ENCODE measurements around the gene HHIP. TPM values are rescaled to one million over a fixed set of nuclear protein-coding genes. Genes with fewer than 3 reads are reported as not detected.
"Not testable (repeated sequence)": the region's sequence is repeated elsewhere in the genome, so short reads cannot be mapped to it uniquely, and the experiment has no call there.

HHIP gene
- total RNA-seq, 1 donor from 2014 or later, result not detected

- Mint-ChIP-seq H3K4me3 (no peak overlapping the region), H3K27me3 (ENCODE audit: insufficient read depth, low read depth) (no peaks in the 10 kb centered on the region), H3K27ac (no peak overlapping the region), H3K9me3 (peaks cover 7% of the 10 kb centered on the region), H3K4me1 (no peaks in the 10 kb centered on the region), H3K36me3 (no peaks in the 10 kb centered on the region)
- Histone ChIP-seq H3F3A (ENCODE audit: low read depth) (no peaks in the 10 kb centered on the region), H3K9ac (no peak overlapping the region), H3K79me2 (ENCODE audit: low read depth) (no peaks in the 10 kb centered on the region), H3K9me3 (ENCODE audit: low read depth) (no peaks in the 10 kb centered on the region), H3K4me3 (no peak overlapping the region), H3K36me3 (no peaks in the 10 kb centered on the region), H3K4me2 (no peak overlapping the region), H3K27ac (no peak overlapping the region), H2AFZ (replicated peaks) (no peak overlapping the region), H3K27me3 (no peaks in the 10 kb centered on the region), H3K4me1 (no peaks in the 10 kb centered on the region), H4K20me1 (ENCODE audit: low read depth) (no peaks in the 10 kb centered on the region)
- TF ChIP-seq EZH2phosphoT487 (IDR thresholded peaks at IDR 0.05) (no peak), CTCF (IDR thresholded peaks at IDR 0.05) (peak; percentile 61)
- DNase-seq (ENCODE audit: low spot score), result peak; percentile 31
Measured at GRCh38 chr4:144754562-144755410, 108.8 kb downstream of the HHIP start.

- Mint-ChIP-seq H3K9me3 (peaks cover 7% of the 10 kb centered on the region), H3K36me3 (no peaks in the 10 kb centered on the region), H3K27me3 (ENCODE audit: insufficient read depth, low read depth) (peaks cover 3% of the 10 kb centered on the region), H3K27ac (no peak overlapping the region), H3K4me3 (no peak overlapping the region), H3K4me1 (no peaks in the 10 kb centered on the region)
- Histone ChIP-seq H3K9me3 (ENCODE audit: low read depth) (no peaks in the 10 kb centered on the region), H3K27me3 (no peaks in the 10 kb centered on the region), H3K27ac (no peak overlapping the region), H2AFZ (replicated peaks) (no peak overlapping the region), H3K79me2 (ENCODE audit: low read depth) (no peaks in the 10 kb centered on the region), H3K4me3 (no peak overlapping the region), H3K36me3 (no peaks in the 10 kb centered on the region), H3K4me1 (no peaks in the 10 kb centered on the region), H3K4me2 (no peak overlapping the region), H4K20me1 (ENCODE audit: low read depth) (no peaks in the 10 kb centered on the region), H3F3A (ENCODE audit: low read depth) (no peaks in the 10 kb centered on the region), H3K9ac (no peak overlapping the region)
- TF ChIP-seq CTCF (IDR thresholded peaks at IDR 0.05), result no peak
- no peak for TF ChIP-seq EZH2phosphoT487 (IDR thresholded peaks at IDR 0.05)
- TF ChIP-seq EZH2 (IDR thresholded peaks at IDR 0.05), result no peak
- no peak for DNase-seq (ENCODE audit: low spot score)
Measured at GRCh38 chr4:144757969-144758368, 112.0 kb downstream of the HHIP start.

DNA sequence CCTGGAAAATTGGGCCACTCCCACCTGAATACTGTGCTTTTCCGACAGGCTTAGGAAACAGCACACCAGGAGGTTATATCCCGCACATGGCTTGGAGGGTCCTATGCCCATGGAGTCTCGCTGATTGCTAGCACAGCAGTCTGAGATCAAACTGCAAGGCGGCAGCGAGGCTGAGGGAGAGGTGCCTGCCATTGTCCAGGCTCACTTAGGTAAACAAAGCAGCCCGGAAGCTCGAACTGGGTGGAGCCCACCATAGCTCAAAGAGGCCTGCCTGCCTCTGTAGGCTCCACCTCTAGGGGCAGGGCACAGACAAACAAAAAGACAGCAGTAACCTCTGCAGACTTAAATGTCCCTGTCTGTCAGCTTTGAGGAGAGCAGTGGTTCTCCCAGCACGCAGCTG is 122.9 kb downstream of the HHIP start:
- H3K4me3 Mint-ChIP-seq; H3K4me2 ChIP-seq; H2AFZ ChIP-seq (replicated peaks); H3K9me3 Mint-ChIP-seq; H3K9ac ChIP-seq; H3K36me3 ChIP-seq; H3K4me1 Mint-ChIP-seq; H3K27ac ChIP-seq; H4K20me1 ChIP-seq (ENCODE audit: low read depth); H3K27ac Mint-ChIP-seq; H3K27me3 Mint-ChIP-seq (ENCODE audit: insufficient read depth, low read depth); H3K9me3 ChIP-seq (ENCODE audit: low read depth); H3K4me3 ChIP-seq; H3F3A ChIP-seq (ENCODE audit: low read depth); H3K4me1 ChIP-seq; H3K79me2 ChIP-seq (ENCODE audit: low read depth); H3K27me3 ChIP-seq; H3K36me3 Mint-ChIP-seq: not testable (repeated sequence)
- peak; percentile 23 for DNase-seq (ENCODE audit: low spot score)

- Histone ChIP-seq H3K9ac (no peak overlapping the region), H3F3A (ENCODE audit: low read depth) (no peaks in the 10 kb centered on the region), H3K36me3 (no peaks in the 10 kb centered on the region), H3K9me3 (ENCODE audit: low read depth) (no peaks in the 10 kb centered on the region), H3K27me3 (no peaks in the 10 kb centered on the region), H3K79me2 (ENCODE audit: low read depth) (no peaks in the 10 kb centered on the region), H3K27ac (no peak overlapping the region), H4K20me1 (ENCODE audit: low read depth) (no peaks in the 10 kb centered on the region), H2AFZ (replicated peaks) (no peak overlapping the region), H3K4me1 (no peaks in the 10 kb centered on the region), H3K4me3 (no peak overlapping the region), H3K4me2 (no peak overlapping the region)
- H3K36me3 Mint-ChIP-seq, result no peaks in the 10 kb centered on the region
- H3K9me3 Mint-ChIP-seq, result no peaks in the 10 kb centered on the region
- no peaks in the 10 kb centered on the region for H3K4me1 Mint-ChIP-seq
- no peak overlapping the region for H3K27ac Mint-ChIP-seq
- H3K27me3 Mint-ChIP-seq (ENCODE audit: insufficient read depth, low read depth), result peaks cover 2% of the 10 kb centered on the region
- TF ChIP-seq EZH2phosphoT487 (IDR thresholded peaks at IDR 0.05) (no peak), CTCF (IDR thresholded peaks at IDR 0.05) (no peak), EZH2 (IDR thresholded peaks at IDR 0.05) (no peak)
- no peak for DNase-seq (ENCODE audit: low spot score)
- no peak overlapping the region for H3K4me3 Mint-ChIP-seq
Measured at GRCh38 chr4:144778364-144778763, 132.4 kb downstream of the HHIP start.

All from neural progenitor cell (in vitro differentiated cells).